ENCODE results near the gene DR1.

DNA sequence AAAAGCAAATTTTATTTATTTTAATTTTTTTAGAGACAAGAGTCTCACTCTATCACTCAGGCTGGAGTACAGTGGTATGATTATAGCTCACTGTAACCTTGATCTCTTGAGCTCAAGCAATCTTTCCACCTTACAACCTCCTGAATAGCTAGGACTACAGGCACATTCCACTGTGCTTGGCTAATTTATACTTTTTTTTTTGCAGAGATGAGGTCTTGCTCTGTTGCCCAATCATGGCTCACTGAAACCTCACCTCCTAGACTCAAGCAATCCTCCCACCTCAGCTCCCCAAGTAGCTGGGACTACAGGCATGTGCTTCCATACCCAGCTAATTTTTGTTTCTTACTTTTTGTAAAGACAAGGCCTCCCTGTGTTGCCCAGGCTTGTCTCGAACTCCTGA, 49.5 kb downstream of the DR1 start:
- TF ChIP-seq, protein P1, sequence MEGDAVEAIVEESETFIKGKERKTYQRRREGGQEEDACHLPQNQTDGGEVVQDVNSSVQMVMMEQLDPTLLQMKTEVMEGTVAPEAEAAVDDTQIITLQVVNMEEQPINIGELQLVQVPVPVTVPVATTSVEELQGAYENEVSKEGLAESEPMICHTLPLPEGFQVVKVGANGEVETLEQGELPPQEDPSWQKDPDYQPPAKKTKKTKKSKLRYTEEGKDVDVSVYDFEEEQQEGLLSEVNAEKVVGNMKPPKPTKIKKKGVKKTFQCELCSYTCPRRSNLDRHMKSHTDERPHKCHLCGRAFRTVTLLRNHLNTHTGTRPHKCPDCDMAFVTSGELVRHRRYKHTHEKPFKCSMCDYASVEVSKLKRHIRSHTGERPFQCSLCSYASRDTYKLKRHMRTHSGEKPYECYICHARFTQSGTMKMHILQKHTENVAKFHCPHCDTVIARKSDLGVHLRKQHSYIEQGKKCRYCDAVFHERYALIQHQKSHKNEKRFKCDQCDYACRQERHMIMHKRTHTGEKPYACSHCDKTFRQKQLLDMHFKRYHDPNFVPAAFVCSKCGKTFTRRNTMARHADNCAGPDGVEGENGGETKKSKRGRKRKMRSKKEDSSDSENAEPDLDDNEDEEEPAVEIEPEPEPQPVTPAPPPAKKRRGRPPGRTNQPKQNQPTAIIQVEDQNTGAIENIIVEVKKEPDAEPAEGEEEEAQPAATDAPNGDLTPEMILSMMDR (IDR thresholded peaks at IDR 0.05; ENCODE audit: low read length) = no peak
- TF ChIP-seq EZH2 (IDR thresholded peaks at IDR 0.05; ENCODE audit: borderline replicate concordance, low read length) = no peak
